Gastrocnemius medialis (tissue), 4 donors: ENCODE data around the gene KCND3. TPM values are rescaled to one million over a fixed set of nuclear protein-coding genes. Genes with fewer than 3 reads are reported as not detected.

Source experiments
- ATAC-seq, 2 donors: fragments of 150-250 bp; one replicate each; pipeline ENCODE4 v1.9.1; 2016
- DNase-seq, 2 donors: peaks; one replicate each; pipeline ENCODE4 v3.0.0-alpha.2; 2019
- H3K27ac ChIP-seq, 4 donors: fragments of 200-600 bp; sonication (generic); 1 replicate in 1 of 4; 2 replicates in 3 of 4; pipeline ENCODE4 v1.5.1; 2016 to 2018; ENCODE audit warnings: mild to moderate bottlenecking in 2 of 4, moderate library complexity in 1 of 4
- H3K27me3 ChIP-seq, 3 donors: fragments of 200-600 bp; sonication (generic) in 2 of 3; 1 replicate in 1 of 3; 2 replicates in 2 of 3; pipeline versions ENCODE4 v1.5.1 to v1.6.0; 2016 to 2019; ENCODE audit warnings: mild to moderate bottlenecking in 1 of 3, moderate library complexity in 1 of 3
- H3K36me3 ChIP-seq, 2 donors: fragments of 200-600 bp; sonication (generic) in 1 of 2; one replicate each; pipeline ENCODE4 v1.5.1; 2017 to 2018
- H3K4me1 ChIP-seq, 2 donors: fragments of 200-600 bp; sonication (generic) in 1 of 2; one replicate each; pipeline ENCODE4 v1.5.1; 2016 to 2017; ENCODE audit warnings: mild to moderate bottlenecking in 2 of 2
- H3K4me3 ChIP-seq, 4 donors: fragments of 200-600 bp; sonication (generic) in 3 of 4; 1 replicate in 1 of 4; 2 replicates in 3 of 4; pipeline ENCODE4 v1.5.1; 2016 to 2019; ENCODE audit warnings: mild to moderate bottlenecking in 2 of 4
- H3K9me3 ChIP-seq, 3 donors: fragments of 200-600 bp; sonication (generic) in 2 of 3; 1 replicate in 1 of 3; 2 replicates in 2 of 3; pipeline ENCODE4 v1.5.1; 2016 to 2019
- CTCF ChIP-seq, 5 experiments: fragments of 450-650 bp in 3 of 5; fragments of 200-600 bp in 2 of 5; sonication (generic) in 2 of 5; IDR thresholded peaks in 4 of 5; conservative IDR thresholded peaks in 1 of 5; 1 replicate in 4 of 5; 2 replicates in 1 of 5; pipeline ENCODE4 v1.5.1; 2016 to 2019; ENCODE audit warnings: antibody characterized with exemption in 5 of 5, mild to moderate bottlenecking in 3 of 5, moderate library complexity in 3 of 5
- POLR2A ChIP-seq, 2 donors: fragments of 450-650 bp; IDR thresholded peaks; one replicate each; pipeline ENCODE4 v1.6.1; 2017; ENCODE audit warnings: antibody characterized with exemption in 2 of 2, mild to moderate bottlenecking in 2 of 2, moderate library complexity in 2 of 2
- in situ Hi-C, 4 donors: fragments of 200-750 bp; cut with MboI; loops; one replicate each; pipeline versions ENCODE4 v1.15.0 to v1.8.0; 2017; ENCODE audit warnings: low sequenced_read_pairs in 4 of 4
- intact Hi-C: fragments of 100-400 bp; cut with DNase I; formaldehyde crosslinking; loops from one replicate; pipeline ENCODE4 v1.15.1; 2023; ENCODE audit warnings: low total_unique reads
- total RNA-seq, 4 donors: library from RNA; depleted of rRNA; stranded (reverse); fragments of >200 nt; gene quantifications; one replicate each; pipeline versions ENCODE4 v1.1.0 to v1.2.3, GENCODE V29; 2016

The KCND3 gene
- total RNA-seq, 4 donors from 2014 or later, result 1.2 to 2.6 (median 1.5) TPM

- peaks cover 10 to 17% of the 10 kb centered on the region in 2 donors for H3K4me1 ChIP-seq
- H3K36me3 ChIP-seq, result no peaks in the 10 kb centered on the region
- no peak overlapping the region for H3K4me3 ChIP-seq
- H3K9me3 ChIP-seq, result no peaks in the 10 kb centered on the region
- intact Hi-C loops (loop anchor here (5.0 kb wide), 1 partner anchor 86 kb away; no protein-coding TSS in a partner anchor), in situ Hi-C loops (no loop called here)
- H3K27ac ChIP-seq, result no peak overlapping the region
- TF ChIP-seq POLR2A (IDR thresholded peaks at IDR 0.05) (no peak), CTCF (IDR thresholded peaks at IDR 0.05 in 4 of 5, conservative IDR thresholded peaks at IDR 0.05 in 1 of 5) (no peak)
- ATAC-seq, result no peak
- no peak for DNase-seq
- H3K27me3 ChIP-seq, result no peaks in the 10 kb centered on the region
Measured at GRCh38 chr1:111906111-111906510, 83.4 kb downstream of the KCND3 start.

GRCh38 chr1:111904478-111905218, 84.8 kb downstream of the KCND3 start:
- TF ChIP-seq POLR2A (IDR thresholded peaks at IDR 0.05) (no peak), CTCF (IDR thresholded peaks at IDR 0.05 in 4 of 5, conservative IDR thresholded peaks at IDR 0.05 in 1 of 5) (no peak)
- H3K9me3 ChIP-seq, result no peaks in the 10 kb centered on the region
- peak overlapping the region in 1 of 4 donors; percentile 8 for H3K4me3 ChIP-seq
- ATAC-seq (peak; percentile 86), DNase-seq (peak in 1 of 2 donors; percentile 25)
- peak overlapping the region in 1 of 4 donors; percentile 45 for H3K27ac ChIP-seq
- peaks cover 10 to 17% of the 10 kb centered on the region in 2 donors for H3K4me1 ChIP-seq
- intact Hi-C loops, result loop anchor here (5.0 kb wide), 1 partner anchor 88 kb away; no protein-coding TSS in a partner anchor
- no peaks in the 10 kb centered on the region for H3K36me3 ChIP-seq
- H3K27me3 ChIP-seq, result no peaks in the 10 kb centered on the region
- in situ Hi-C loops, result no loop called here

- H3K27ac ChIP-seq, result peak overlapping the region in 1 of 4 donors; percentile 45
- no peak for DNase-seq
- in situ Hi-C loops (no loop called here), intact Hi-C loops (no loop called here)
- H3K36me3 ChIP-seq, result no peaks in the 10 kb centered on the region
- no peaks in the 10 kb centered on the region for H3K9me3 ChIP-seq
- H3K27me3 ChIP-seq, result no peaks in the 10 kb centered on the region
- ATAC-seq, result no peak
- H3K4me1 ChIP-seq, result peaks cover 10 to 17% of the 10 kb centered on the region in 2 donors
- no peak for TF ChIP-seq POLR2A (IDR thresholded peaks at IDR 0.05)
- TF ChIP-seq CTCF (IDR thresholded peaks at IDR 0.05 in 4 of 5, conservative IDR thresholded peaks at IDR 0.05 in 1 of 5), result no peak
- no peak overlapping the region for H3K4me3 ChIP-seq
Measured at GRCh38 chr1:111903871-111904449, 85.5 kb downstream of the KCND3 start.

GRCh38 chr1:111903148-111903870, 86.2 kb downstream of the KCND3 start:
- Histone ChIP-seq H3K9me3 (no peaks in the 10 kb centered on the region), H3K36me3 (no peaks in the 10 kb centered on the region), H3K4me3 (no peak overlapping the region), H3K4me1 (peaks cover 10 to 17% of the 10 kb centered on the region in 2 donors), H3K27me3 (no peaks in the 10 kb centered on the region), H3K27ac (no peak overlapping the region)
- TF ChIP-seq CTCF (IDR thresholded peaks at IDR 0.05 in 4 of 5, conservative IDR thresholded peaks at IDR 0.05 in 1 of 5) (no peak), POLR2A (IDR thresholded peaks at IDR 0.05) (no peak)
- in situ Hi-C loops (no loop called here), intact Hi-C loops (no loop called here)
- ATAC-seq (no peak), DNase-seq (no peak)
